H1 (cell line): ENCODE results near the gene COL11A2. TPM values are rescaled to one million over a fixed set of nuclear protein-coding genes. Genes with fewer than 3 reads are reported as not detected.

Source experiments
- CTCF ChIA-PET: fragments of 300-600 bp; sonication (Branson Sonifier 250); formaldehyde crosslinking; loops from one replicate; lab custom pipeline; 2021; ENCODE audit not compliant: partially characterized antibody; lab: Charles Lee
- POLR2A ChIA-PET: fragments of 300-600 bp; sonication (Branson Sonifier 250); formaldehyde crosslinking; loops from one replicate; lab custom pipeline; 2021; ENCODE audit warnings: inconsistent platforms; ENCODE audit not compliant: partially characterized antibody; lab: Charles Lee
- DNase-seq, 2 experiments: peaks; one replicate each; pipeline versions ENCODE4 v3.0.0 to v3.0.0-alpha.2; 2010 to 2022; ENCODE audit warnings: low spot score in 2 of 2, low read depth in 1 of 2, mixed read lengths in 1 of 2
- FAIRE-seq: peaks from 2 replicates; lab custom pipeline; 2011; peaks lifted over from hg19 to GRCh38; lab: Jason Lieb, UNC
- H2AFZ ChIP-seq: 2 replicates; pipeline ENCODE4 v1.8.1; 2012; ENCODE audit warnings: low read length, inconsistent platforms
- H2AK5ac ChIP-seq: 2 replicates; pipeline ENCODE4 v1.6.1; 2013; ENCODE audit warnings: low read depth, low read length
- H2BK120ac ChIP-seq: replicated peaks from 2 replicates; pipeline ENCODE3; 2013; ENCODE audit warnings: low read depth, low read length, inconsistent platforms
- H2BK12ac ChIP-seq: 2 replicates; pipeline ENCODE4 v1.6.1; 2013; ENCODE audit warnings: low read depth, low read length
- H2BK15ac ChIP-seq: 2 replicates; pipeline ENCODE4 v1.6.1; 2013; ENCODE audit warnings: low read length
- H2BK20ac ChIP-seq: 2 replicates; pipeline ENCODE4 v1.6.1; 2013; ENCODE audit warnings: low read length
- H2BK5ac ChIP-seq: 2 replicates; pipeline ENCODE4 v1.6.1; 2013; ENCODE audit warnings: low read depth, low read length
- H3K14ac ChIP-seq: 2 replicates; pipeline ENCODE4 v1.6.1; 2013; ENCODE audit warnings: inconsistent platforms; ENCODE audit not compliant: insufficient read length
- H3K18ac ChIP-seq: 2 replicates; pipeline ENCODE4 v1.6.1; 2013; ENCODE audit warnings: low read length; ENCODE audit errors: extremely low read depth
- H3K23ac ChIP-seq: 2 replicates; pipeline ENCODE4 v1.6.1; 2013; ENCODE audit warnings: inconsistent platforms; ENCODE audit not compliant: insufficient read length
- H3K23me2 ChIP-seq: 2 replicates; pipeline ENCODE4 v1.6.1; 2013; ENCODE audit warnings: low read depth, low read length
- H3K27ac ChIP-seq: 2 replicates; pipeline ENCODE4 v1.6.1; 2011; ENCODE audit warnings: low read depth, low read length, inconsistent platforms
- H3K27me3 ChIP-seq, 4 experiments: replicated peaks in 1 of 4; 1 replicate in 1 of 4; 2 replicates in 3 of 4; pipeline versions ENCODE4 v1.6.1 to v1.8.1; 2011 to 2013; ENCODE audit warnings: low read length in 3 of 4, mild to moderate bottlenecking in 3 of 4, inconsistent platforms in 2 of 4, mixed read lengths in 2 of 4, moderate library complexity in 1 of 4; ENCODE audit not compliant: control insufficient read depth in 3 of 4, insufficient read depth in 3 of 4; ENCODE audit errors: extremely low read depth in 1 of 4
- H3K36me3 ChIP-seq, 4 experiments: 2 replicates each; pipeline versions ENCODE4 v1.6.1 to v1.8.1; 2011 to 2013; ENCODE audit warnings: mild to moderate bottlenecking in 4 of 4, low read length in 3 of 4, moderate library complexity in 2 of 4, control low read depth in 1 of 4, inconsistent platforms in 1 of 4; ENCODE audit not compliant: insufficient read depth in 4 of 4, control insufficient read depth in 2 of 4
- H3K4ac ChIP-seq: replicated peaks from 2 replicates; pipeline ENCODE3; 2013; ENCODE audit warnings: low read length, low read depth, mixed read lengths, inconsistent platforms; ENCODE audit not compliant: insufficient read length
- H3K4me1 ChIP-seq, 4 experiments: replicated peaks in 1 of 4; 1 replicate in 1 of 4; 2 replicates in 3 of 4; pipeline versions ENCODE4 v1.6.1 to v1.8.1; 2011 to 2013; ENCODE audit warnings: low read length in 3 of 4, inconsistent platforms in 2 of 4, mixed read lengths in 1 of 4; ENCODE audit not compliant: insufficient read depth in 4 of 4, control insufficient read depth in 3 of 4
- H3K4me2 ChIP-seq, 2 experiments: 2 replicates each; pipeline versions ENCODE4 v1.6.1 to v1.8.1; 2011 to 2013; ENCODE audit warnings: low read depth in 2 of 2, low read length in 2 of 2, control low read depth in 1 of 2, inconsistent platforms in 1 of 2, mild to moderate bottlenecking in 1 of 2; ENCODE audit not compliant: insufficient read depth in 1 of 2
- H3K4me3 ChIP-seq, 4 experiments: fragments of 200-600, 300-600 bp in 1 of 4; sonication (generic), shearing (Covaris generic), sonication (Bioruptor Twin) in 1 of 4; 2 replicates each; pipeline versions ENCODE4 v1.5.1 to v1.8.1; 2011 to 2016; ENCODE audit warnings: low read length in 4 of 4, low read depth in 3 of 4, control low read depth in 2 of 4, inconsistent platforms in 2 of 4, mild to moderate bottlenecking in 2 of 4, mixed read lengths in 1 of 4, moderate library complexity in 1 of 4; ENCODE audit not compliant: insufficient read depth in 2 of 4; ENCODE audit errors: extremely low read depth in 1 of 4
- H3K56ac ChIP-seq: replicated peaks from 2 replicates; pipeline ENCODE3; 2013; ENCODE audit warnings: low read depth, mild to moderate bottlenecking, mixed read lengths, low read length, inconsistent platforms; ENCODE audit not compliant: insufficient read length
- H3K79me1 ChIP-seq: 2 replicates; pipeline ENCODE4 v1.6.1; 2013; ENCODE audit warnings: low read depth, low read length, control low read depth
- H3K79me2 ChIP-seq, 2 experiments: 2 replicates each; pipeline versions ENCODE4 v1.6.1 to v1.8.1; 2012 to 2013; ENCODE audit warnings: low read length in 2 of 2, mild to moderate bottlenecking in 2 of 2, inconsistent platforms in 1 of 2; ENCODE audit not compliant: insufficient read depth in 2 of 2, control insufficient read depth in 1 of 2
- H3K9ac ChIP-seq, 4 experiments: replicated peaks in 1 of 4; 1 replicate in 1 of 4; 2 replicates in 3 of 4; pipeline versions ENCODE4 v1.6.1 to v1.8.1; 2011 to 2013; ENCODE audit warnings: low read depth in 3 of 4, low read length in 3 of 4, control low read depth in 2 of 4, mild to moderate bottlenecking in 2 of 4, moderate library complexity in 2 of 4, inconsistent platforms in 1 of 4; ENCODE audit errors: extremely low read depth in 1 of 4
- H3K9me3 ChIP-seq, 2 experiments: 2 replicates each; pipeline versions ENCODE4 v1.6.1 to v1.8.1; 2012 to 2013; ENCODE audit warnings: mild to moderate bottlenecking in 2 of 2, moderate library complexity in 2 of 2, control low read depth in 1 of 2, inconsistent platforms in 1 of 2, low read depth in 1 of 2, low read length in 1 of 2, mixed read lengths in 1 of 2; ENCODE audit not compliant: insufficient read depth in 2 of 2
- H4K20me1 ChIP-seq, 2 experiments: replicated peaks in 1 of 2; 2 replicates each; pipeline versions ENCODE3 to v1.8.1; 2011 to 2013; ENCODE audit warnings: inconsistent platforms in 2 of 2, low read length in 2 of 2, mild to moderate bottlenecking in 1 of 2; ENCODE audit not compliant: insufficient read depth in 2 of 2, control insufficient read depth in 1 of 2
- H4K5ac ChIP-seq: 2 replicates; pipeline ENCODE4 v1.6.1; 2013; ENCODE audit warnings: low read length, low read depth, mixed read lengths, inconsistent platforms; ENCODE audit not compliant: insufficient read length
- H4K8ac ChIP-seq: 2 replicates; pipeline ENCODE4 v1.8.0; 2013; ENCODE audit warnings: mild to moderate bottlenecking, moderate library complexity, low read length, inconsistent platforms; ENCODE audit not compliant: insufficient read depth; ENCODE audit errors: extremely low read depth
- H4K91ac ChIP-seq: replicated peaks from 2 replicates; pipeline ENCODE3; 2013; ENCODE audit warnings: low read length, mixed read lengths, inconsistent platforms; ENCODE audit not compliant: insufficient read length
- BRCA1 ChIP-seq: IDR thresholded peaks from 2 replicates; pipeline ENCODE4 v1.6.1; 2012; ENCODE audit warnings: low read depth, low read length, improper control_type of control experiment
- GTF2F1 ChIP-seq: IDR thresholded peaks from 2 replicates; pipeline ENCODE4 v1.6.1; 2012; ENCODE audit warnings: low read depth, low read length, improper control_type of control experiment, borderline replicate concordance
- RAD21 ChIP-seq, 2 experiments: IDR thresholded peaks in 1 of 2; conservative IDR thresholded peaks in 1 of 2; 2 replicates each; pipeline ENCODE4 v1.6.1; 2011; ENCODE audit warnings: low read depth in 2 of 2, low read length in 2 of 2, improper control_type of control experiment in 1 of 2, inconsistent platforms in 1 of 2, mild to moderate bottlenecking in 1 of 2, moderate library complexity in 1 of 2
- SIN3A ChIP-seq, 2 experiments: IDR thresholded peaks in 1 of 2; conservative IDR thresholded peaks in 1 of 2; 2 replicates each; pipeline ENCODE4 v1.6.1; 2011 to 2012; ENCODE audit warnings: low read length in 2 of 2, improper control_type of control experiment in 1 of 2, low read depth in 1 of 2, mild to moderate bottlenecking in 1 of 2
- WGBS, 2 experiments: shearing (Covaris generic) in 1 of 2; methylation state at CpG; one replicate each; pipeline versions ENCODE4 v1.1.6 to v1.1.7; 2013 to 2015; ENCODE audit warnings: low lambda C conversion rate in 2 of 2, mixed read lengths in 2 of 2, inconsistent platforms in 1 of 2, low coverage in 1 of 2, missing lambda C conversion rate in 1 of 2; ENCODE audit not compliant: insufficient replicate concordance in 2 of 2, insufficient coverage in 1 of 2, insufficient read length in 1 of 2; ENCODE audit errors: extremely low coverage in 1 of 2, missing lambda C conversion rate in 1 of 2; 5-methylcytosine and 5-hydroxymethylcytosine counted together
- polyA plus RNA-seq, 7 experiments: library from polyadenylated mRNA; depleted of rRNA in 3 of 7; stranded (reverse) in 5 of 7; unstranded in 2 of 7; fragments of >200 nt in 5 of 7; fragments of 200-250 nt in 2 of 7; gene quantifications; 1 replicate in 5 of 7; 2 replicates in 1 of 7; 4 replicates in 1 of 7; pipeline versions ENCODE4 v1.2.1 to v1.2.3, GENCODE V29; 2011 to 2013; ENCODE audit warnings: missing spikeins in 2 of 7, mixed read lengths in 2 of 7
- total RNA-seq: library from RNA; stranded (reverse); fragmentation: NEBNext Ultra II Directional; extraction: Animal tissue kit (Norgen Biotek cat#: 25700); gene quantifications from 2 replicates; pipeline ENCODE4 v1.2.1, GENCODE V29; 2021
- TF ChIP-seq, protein P1 (sequence below), 3 experiments: IDR thresholded peaks; 1 replicate in 2 of 3; 2 replicates in 1 of 3; pipeline versions ENCODE4 v1.5.1 to v1.6.1; 2011; ENCODE audit warnings: low read length in 3 of 3, mild to moderate bottlenecking in 3 of 3, inconsistent platforms in 2 of 3, low read depth in 1 of 3, moderate library complexity in 1 of 3; ENCODE audit not compliant: insufficient read depth in 1 of 3; ENCODE audit errors: control extremely low read depth in 1 of 3

COL11A2 gene
- total and polyA plus RNA-seq, 2 of the 8 experiments (the other 6 are each of a cell fraction or from before 2014, with no cell fraction given): 2.8 to 3.8 TPM

- Histone ChIP-seq H3K9ac (no peak overlapping the region), H2AFZ (no peak overlapping the region), H3K27ac (no peak overlapping the region), H4K91ac (no peak overlapping the region), H2BK20ac (no peak overlapping the region), H3K23me2 (peaks cover 16% of the 10 kb centered on the region), H3K14ac (no peak overlapping the region)
- DNase-seq: peak in 1 of 2 experiments; percentile 70
- TF ChIP-seq BRCA1 (no peak), RAD21 (IDR thresholded peaks at IDR 0.05 in 1 of 2, conservative IDR thresholded peaks at IDR 0.05 in 1 of 2; ENCODE audit: low read depth in 2 of 2, low read length in 2 of 2) (peak; percentile 67 to 73), GTF2F1 (no peak), SIN3A (conservative IDR thresholded peaks at IDR 0.05 in 1 of 2, IDR thresholded peaks at IDR 0.05 in 1 of 2; ENCODE audit: low read depth in 1 of 2, low read length in 2 of 2) (peak in 1 of 2 experiments; percentile 85; a peak in 2 of 4 replicates)
- TF ChIP-seq, protein P1, sequence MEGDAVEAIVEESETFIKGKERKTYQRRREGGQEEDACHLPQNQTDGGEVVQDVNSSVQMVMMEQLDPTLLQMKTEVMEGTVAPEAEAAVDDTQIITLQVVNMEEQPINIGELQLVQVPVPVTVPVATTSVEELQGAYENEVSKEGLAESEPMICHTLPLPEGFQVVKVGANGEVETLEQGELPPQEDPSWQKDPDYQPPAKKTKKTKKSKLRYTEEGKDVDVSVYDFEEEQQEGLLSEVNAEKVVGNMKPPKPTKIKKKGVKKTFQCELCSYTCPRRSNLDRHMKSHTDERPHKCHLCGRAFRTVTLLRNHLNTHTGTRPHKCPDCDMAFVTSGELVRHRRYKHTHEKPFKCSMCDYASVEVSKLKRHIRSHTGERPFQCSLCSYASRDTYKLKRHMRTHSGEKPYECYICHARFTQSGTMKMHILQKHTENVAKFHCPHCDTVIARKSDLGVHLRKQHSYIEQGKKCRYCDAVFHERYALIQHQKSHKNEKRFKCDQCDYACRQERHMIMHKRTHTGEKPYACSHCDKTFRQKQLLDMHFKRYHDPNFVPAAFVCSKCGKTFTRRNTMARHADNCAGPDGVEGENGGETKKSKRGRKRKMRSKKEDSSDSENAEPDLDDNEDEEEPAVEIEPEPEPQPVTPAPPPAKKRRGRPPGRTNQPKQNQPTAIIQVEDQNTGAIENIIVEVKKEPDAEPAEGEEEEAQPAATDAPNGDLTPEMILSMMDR (IDR thresholded peaks at IDR 0.05; ENCODE audit: control extremely low read depth in 1 of 3, insufficient read depth in 1 of 3, low read depth in 1 of 3, low read length in 3 of 3): peak in 2 of 3 experiments; percentile 77 to 91; a peak in 3 of 4 replicates
- TF ChIP-seq, all 59 proteins: peak for 3
- H3K23ac ChIP-seq: no peak overlapping the region
- H3K56ac ChIP-seq: no peak overlapping the region
- peaks cover 5 to 18% (median 9%) of the 10 kb centered on the region in 4 experiments for H3K4me1 ChIP-seq
- CTCF ChIA-PET: interaction anchor here (0.6 to 3.5 kb wide), 37 partner anchors 8 to 287 kb away, joined by 3 to 30 read pairs (median 5); partner anchors contain the start of gene RING1
- H3K79me1 ChIP-seq: peaks cover 10% of the 10 kb centered on the region; the same call in 1 of the 2 replicates
- H2AK5ac ChIP-seq: no peak overlapping the region
- peaks cover 3 to 20% of the 10 kb centered on the region in 2 experiments; a peak in 3 of 4 replicates for H3K79me2 ChIP-seq
- no peak overlapping the region for H2BK120ac ChIP-seq
- H4K20me1 ChIP-seq: peaks cover 0 to 13% of the 10 kb centered on the region in 2 experiments
- no peak overlapping the region for H3K4ac ChIP-seq
- no peak overlapping the region for H2BK12ac ChIP-seq
- H3K27me3 ChIP-seq: peaks cover 0 to 4% (median 0%) of the 10 kb centered on the region in 4 experiments; a peak in 3 of 7 replicates
- H4K5ac ChIP-seq: no peak overlapping the region
- H2BK5ac ChIP-seq: no peak overlapping the region
- H3K36me3 ChIP-seq: peaks cover 4 to 18% (median 14%) of the 10 kb centered on the region in 4 experiments
- H2BK15ac ChIP-seq: no peak overlapping the region
- no peak overlapping the region for H3K4me3 ChIP-seq
- WGBS, 2 experiments: 41% methylated on average over 12 of the region's 12 CpGs; no CpG with 5 or more reads in 1 of the 2 experiments
- no peaks in the 10 kb centered on the region for H3K9me3 ChIP-seq
- H3K4me2 ChIP-seq: peak overlapping the region in 1 of 2 experiments; percentile 12; a peak in 2 of 4 replicates
- H4K8ac ChIP-seq: no peak overlapping the region
- POLR2A ChIA-PET: interaction anchor here (0.7 to 2.6 kb wide), 12 partner anchors 8 to 226 kb away, joined by 3 to 10 read pairs (median 4); partner anchors contain the start of genes B3GALT4, RING1, RPS18 and VPS52
- FAIRE-seq: no peak
- no peak overlapping the region for H3K18ac ChIP-seq
Observed at GRCh38 chr6:33197431-33198048, 5.3 kb upstream of the COL11A2 start.
